ENCODE data around the gene TMEM54.

- TF ChIP-seq GATA2 (IDR thresholded peaks at IDR 0.05; ENCODE audit: low read depth, low read length): peak; percentile 53; the same call in 1 of the 2 replicates
- no peak for TF ChIP-seq GATA3 (IDR thresholded peaks at IDR 0.05; ENCODE audit: low read depth, low read length)
Measured at GRCh38 chr1:32889731-32890278, 11.4 kb downstream of the TMEM54 start.

Measured in SH-SY5Y (cell line).